Omental fat pad (tissue), 4 donors: ENCODE data around the gene LPA. TPM values are rescaled to one million over a fixed set of nuclear protein-coding genes. Genes with fewer than 3 reads are reported as not detected.
"Not testable (repeated sequence)": the region's sequence is repeated elsewhere in the genome, so short reads cannot be mapped to it uniquely, and the experiment has no call there.

Experiments used
- ATAC-seq: fragments of 150-250 bp; one replicate; pipeline ENCODE4 v1.9.1; 2016; ENCODE audit warnings: mild to moderate bottlenecking, moderate library complexity; ENCODE audit not compliant: low FRiP score
- DNase-seq: peaks from one replicate; pipeline ENCODE4 v3.0.0-alpha.2; 2019; ENCODE audit warnings: low spot score
- total RNA-seq, 4 donors: library from RNA; depleted of rRNA; stranded (reverse); fragments of >200 nt; gene quantifications; one replicate each; pipeline ENCODE4 v1.1.0, GENCODE V29; 2016
- TF ChIP-seq, protein P1 (sequence below), 3 donors: fragments of 450-650 bp; IDR thresholded peaks; one replicate each; pipeline ENCODE4 v1.5.1; 2016 to 2017; ENCODE audit warnings: antibody characterized with exemption in 3 of 3, mild to moderate bottlenecking in 3 of 3, moderate library complexity in 2 of 3

Gene LPA
- total RNA-seq, 4 donors from 2014 or later: 0.24 to 0.65 TPM; not detected in 2

DNA sequence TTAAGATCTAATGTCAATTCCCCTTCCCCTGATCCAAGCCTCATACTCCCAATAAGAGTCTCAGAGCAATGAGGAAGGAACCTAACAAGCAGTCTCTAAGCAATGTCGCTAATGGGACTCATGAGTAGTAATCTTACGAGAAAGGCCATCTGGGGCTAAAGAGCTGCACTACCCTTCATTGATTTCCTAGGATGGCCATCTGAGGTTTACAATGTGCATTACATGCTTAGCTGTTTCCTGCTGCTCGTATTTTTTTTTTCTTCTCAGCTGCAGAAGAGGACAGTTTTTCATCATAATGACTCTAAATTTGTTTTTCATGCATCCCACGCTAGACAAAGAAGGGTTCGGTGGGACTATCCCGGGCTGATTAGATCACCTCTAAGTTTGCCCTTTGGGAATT, 119.3 kb downstream of the LPA start:
- TF ChIP-seq, protein P1, sequence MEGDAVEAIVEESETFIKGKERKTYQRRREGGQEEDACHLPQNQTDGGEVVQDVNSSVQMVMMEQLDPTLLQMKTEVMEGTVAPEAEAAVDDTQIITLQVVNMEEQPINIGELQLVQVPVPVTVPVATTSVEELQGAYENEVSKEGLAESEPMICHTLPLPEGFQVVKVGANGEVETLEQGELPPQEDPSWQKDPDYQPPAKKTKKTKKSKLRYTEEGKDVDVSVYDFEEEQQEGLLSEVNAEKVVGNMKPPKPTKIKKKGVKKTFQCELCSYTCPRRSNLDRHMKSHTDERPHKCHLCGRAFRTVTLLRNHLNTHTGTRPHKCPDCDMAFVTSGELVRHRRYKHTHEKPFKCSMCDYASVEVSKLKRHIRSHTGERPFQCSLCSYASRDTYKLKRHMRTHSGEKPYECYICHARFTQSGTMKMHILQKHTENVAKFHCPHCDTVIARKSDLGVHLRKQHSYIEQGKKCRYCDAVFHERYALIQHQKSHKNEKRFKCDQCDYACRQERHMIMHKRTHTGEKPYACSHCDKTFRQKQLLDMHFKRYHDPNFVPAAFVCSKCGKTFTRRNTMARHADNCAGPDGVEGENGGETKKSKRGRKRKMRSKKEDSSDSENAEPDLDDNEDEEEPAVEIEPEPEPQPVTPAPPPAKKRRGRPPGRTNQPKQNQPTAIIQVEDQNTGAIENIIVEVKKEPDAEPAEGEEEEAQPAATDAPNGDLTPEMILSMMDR (IDR thresholded peaks at IDR 0.05): no peak
- no peak for ATAC-seq

DNA sequence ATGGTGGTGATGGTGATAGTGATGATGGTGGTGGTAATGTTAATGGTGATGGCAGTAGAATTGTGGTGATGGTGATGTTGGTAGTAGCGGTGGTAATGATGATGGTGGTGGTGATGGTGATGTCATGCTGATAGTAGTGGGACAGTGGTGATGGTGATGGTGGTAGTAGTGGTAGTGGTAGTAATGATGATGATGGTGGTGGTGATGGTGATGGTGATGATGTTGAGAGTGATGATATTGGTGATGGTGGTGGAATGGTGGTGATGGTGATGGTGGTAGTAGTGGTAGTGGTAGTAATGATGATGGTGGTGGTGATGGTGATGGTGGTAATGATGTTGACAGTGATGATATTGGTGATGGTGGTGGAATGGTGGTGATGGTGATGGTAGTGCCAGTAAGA, 128.8 kb downstream of the LPA start:
- ATAC-seq: no peak

More for the DNA sequence above, 119.3 kb downstream of the LPA start:
- DNase-seq: no peak

DNA sequence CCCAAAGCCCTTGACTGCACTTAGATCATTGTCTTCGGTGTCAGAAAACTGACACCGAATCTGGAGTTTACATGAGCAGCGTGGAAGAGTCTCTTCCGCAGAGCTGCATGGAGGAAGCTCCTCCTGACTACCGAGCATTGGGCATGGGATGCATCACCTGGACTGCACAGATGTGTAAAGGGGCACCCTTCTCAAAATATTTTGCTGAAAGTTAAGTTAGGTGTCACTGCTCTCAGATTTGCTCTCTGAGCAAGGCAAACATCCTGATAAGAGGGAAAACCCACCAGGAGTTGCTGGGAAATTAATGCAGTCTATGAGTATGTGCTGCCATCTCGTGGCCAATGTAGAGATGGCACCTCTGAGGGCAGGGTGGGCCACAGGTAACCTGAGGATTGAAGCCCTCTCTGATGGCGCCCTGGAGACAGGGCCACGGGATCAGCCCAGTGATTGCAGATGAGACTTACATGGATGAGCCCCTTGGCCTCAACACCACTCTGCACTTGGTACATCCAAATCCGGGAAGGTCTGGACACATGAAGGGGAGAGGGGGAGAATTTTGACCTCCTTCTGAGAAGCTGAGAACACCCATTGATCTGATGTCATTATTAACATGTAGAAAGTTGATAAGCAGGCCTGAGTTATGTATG, 129.9 kb downstream of the LPA start:
- peak; percentile 83 for ATAC-seq
- DNase-seq: peak; percentile 59

More for the DNA sequence above, 128.8 kb downstream of the LPA start:
- TF ChIP-seq, protein P1 (IDR thresholded peaks at IDR 0.05): no peak
- no peak for DNase-seq

DNA sequence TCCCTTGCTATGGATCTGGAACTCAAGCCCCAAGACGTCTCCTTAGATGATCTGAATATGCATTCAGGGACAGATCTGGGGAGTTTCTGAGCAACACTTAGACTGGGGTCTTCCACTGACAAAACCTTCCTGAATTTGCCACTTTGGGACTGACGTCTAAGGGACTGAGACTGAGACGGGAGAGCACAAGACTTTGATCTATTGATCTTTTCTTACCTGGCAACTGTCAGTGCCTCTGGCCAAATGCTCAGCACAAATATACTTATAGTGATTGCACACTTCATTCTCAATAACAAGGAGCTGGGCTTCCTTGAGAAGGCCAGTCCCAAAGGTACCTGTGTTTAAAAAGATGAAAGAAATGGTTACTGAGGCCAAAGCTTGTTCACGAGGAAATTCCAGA, 131.8 kb downstream of the LPA start:
- ATAC-seq (no peak), DNase-seq (no peak)
- TF ChIP-seq, protein P1 (IDR thresholded peaks at IDR 0.05): no peak

More for the DNA sequence above, 129.9 kb downstream of the LPA start:
- TF ChIP-seq, protein P1 (IDR thresholded peaks at IDR 0.05): peak in 1 of 3 donors; percentile 73

DNA sequence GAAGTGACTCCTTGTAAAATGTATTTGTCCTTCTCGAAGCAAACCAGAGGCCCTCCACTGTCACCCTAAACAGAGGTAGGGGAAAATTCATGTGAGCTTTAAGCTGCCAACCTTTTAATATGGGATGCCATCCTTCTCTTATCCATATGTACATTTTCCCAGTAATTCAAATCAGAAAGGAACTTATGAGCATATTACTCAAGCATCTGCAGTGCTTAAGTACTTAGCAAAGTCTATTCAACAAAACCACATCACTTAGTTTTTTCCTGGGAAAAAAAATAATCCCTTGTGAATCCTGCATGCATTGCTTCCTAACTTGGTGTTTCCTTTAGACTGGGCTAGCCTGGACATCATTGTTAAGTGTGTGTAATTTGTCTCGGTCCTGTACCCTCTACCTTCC, 132.2 kb downstream of the LPA start:
- no peak for ATAC-seq
- TF ChIP-seq, protein P1 (IDR thresholded peaks at IDR 0.05): no peak
- no peak for DNase-seq

DNA sequence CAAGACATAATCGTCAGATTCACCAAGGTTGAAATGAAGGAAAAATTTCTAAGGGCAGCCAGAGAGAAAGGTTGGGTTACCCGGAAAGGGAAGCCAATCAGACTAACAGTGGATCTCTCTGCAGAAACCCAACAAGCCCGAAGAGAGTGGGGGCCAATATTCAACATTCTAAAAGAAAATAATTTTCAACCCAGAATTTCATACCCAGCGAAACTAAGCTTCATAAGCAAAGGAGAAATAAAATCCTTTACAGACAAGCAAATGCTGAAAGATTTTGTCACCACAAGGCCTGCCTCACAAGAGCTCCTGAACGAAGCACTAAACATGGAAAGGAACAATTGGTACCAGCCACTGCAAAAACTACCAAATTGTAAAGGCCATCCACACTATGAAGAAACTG, 134.6 kb downstream of the LPA start:
- ATAC-seq, DNase-seq: not testable (repeated sequence)

DNA sequence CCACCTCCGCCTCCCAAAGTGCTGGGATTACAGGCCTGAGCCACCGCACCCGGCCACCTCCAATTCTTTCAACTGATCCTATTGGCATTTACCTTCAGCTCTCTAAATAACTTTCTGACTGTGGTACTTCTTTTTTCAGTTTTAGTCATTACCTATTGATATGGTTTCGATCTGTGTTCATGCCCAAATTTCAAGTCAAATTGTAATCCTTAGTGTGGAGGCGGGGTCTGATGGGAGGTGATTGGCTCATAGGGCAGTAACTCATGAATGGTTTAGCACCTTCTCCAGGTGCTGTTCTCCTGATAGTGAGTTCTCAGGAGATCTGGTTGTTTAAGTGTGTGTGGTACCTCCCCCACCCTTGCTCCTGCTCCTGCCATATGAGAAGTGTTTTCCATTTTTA, 140.9 kb downstream of the LPA start:
- ATAC-seq (no peak), DNase-seq (no peak)
- TF ChIP-seq, protein P1 (IDR thresholded peaks at IDR 0.05): no peak
